H1 (cell line): ENCODE data around the gene SPDYE3. TPM values are rescaled to one million over a fixed set of nuclear protein-coding genes. Genes with fewer than 3 reads are reported as not detected.
"Not testable (repeated sequence)": the region's sequence is repeated elsewhere in the genome, so short reads cannot be mapped to it uniquely, and the experiment has no call there.

ENCODE experiments used
- CTCF ChIA-PET: fragments of 300-600 bp; sonication (Branson Sonifier 250); formaldehyde crosslinking; loops from one replicate; lab custom pipeline; 2021; ENCODE audit not compliant: partially characterized antibody; lab: Charles Lee
- POLR2A ChIA-PET: fragments of 300-600 bp; sonication (Branson Sonifier 250); formaldehyde crosslinking; loops from one replicate; lab custom pipeline; 2021; ENCODE audit warnings: inconsistent platforms; ENCODE audit not compliant: partially characterized antibody; lab: Charles Lee
- DNase-seq, 2 experiments: peaks; one replicate each; pipeline versions ENCODE4 v3.0.0 to v3.0.0-alpha.2; 2010 to 2022; ENCODE audit warnings: low spot score in 2 of 2, low read depth in 1 of 2, mixed read lengths in 1 of 2
- FAIRE-seq: peaks from 2 replicates; lab custom pipeline; 2011; peaks lifted over from hg19 to GRCh38; lab: Jason Lieb, UNC
- H2AFZ ChIP-seq: 2 replicates; pipeline ENCODE4 v1.8.1; 2012; ENCODE audit warnings: low read length, inconsistent platforms
- H2AK5ac ChIP-seq: 2 replicates; pipeline ENCODE4 v1.6.1; 2013; ENCODE audit warnings: low read depth, low read length
- H2BK120ac ChIP-seq: replicated peaks from 2 replicates; pipeline ENCODE3; 2013; ENCODE audit warnings: low read depth, low read length, inconsistent platforms
- H2BK12ac ChIP-seq: 2 replicates; pipeline ENCODE4 v1.6.1; 2013; ENCODE audit warnings: low read depth, low read length
- H2BK15ac ChIP-seq: 2 replicates; pipeline ENCODE4 v1.6.1; 2013; ENCODE audit warnings: low read length
- H2BK20ac ChIP-seq: 2 replicates; pipeline ENCODE4 v1.6.1; 2013; ENCODE audit warnings: low read length
- H2BK5ac ChIP-seq: 2 replicates; pipeline ENCODE4 v1.6.1; 2013; ENCODE audit warnings: low read depth, low read length
- H3K14ac ChIP-seq: 2 replicates; pipeline ENCODE4 v1.6.1; 2013; ENCODE audit warnings: inconsistent platforms; ENCODE audit not compliant: insufficient read length
- H3K18ac ChIP-seq: 2 replicates; pipeline ENCODE4 v1.6.1; 2013; ENCODE audit warnings: low read length; ENCODE audit errors: extremely low read depth
- H3K23ac ChIP-seq: 2 replicates; pipeline ENCODE4 v1.6.1; 2013; ENCODE audit warnings: inconsistent platforms; ENCODE audit not compliant: insufficient read length
- H3K23me2 ChIP-seq: 2 replicates; pipeline ENCODE4 v1.6.1; 2013; ENCODE audit warnings: low read depth, low read length
- H3K27ac ChIP-seq: 2 replicates; pipeline ENCODE4 v1.6.1; 2011; ENCODE audit warnings: low read depth, low read length, inconsistent platforms
- H3K27me3 ChIP-seq, 4 experiments: replicated peaks in 1 of 4; 1 replicate in 1 of 4; 2 replicates in 3 of 4; pipeline versions ENCODE4 v1.6.1 to v1.8.1; 2011 to 2013; ENCODE audit warnings: low read length in 3 of 4, mild to moderate bottlenecking in 3 of 4, inconsistent platforms in 2 of 4, mixed read lengths in 2 of 4, moderate library complexity in 1 of 4; ENCODE audit not compliant: control insufficient read depth in 3 of 4, insufficient read depth in 3 of 4; ENCODE audit errors: extremely low read depth in 1 of 4
- H3K36me3 ChIP-seq, 4 experiments: 2 replicates each; pipeline versions ENCODE4 v1.6.1 to v1.8.1; 2011 to 2013; ENCODE audit warnings: mild to moderate bottlenecking in 4 of 4, low read length in 3 of 4, moderate library complexity in 2 of 4, control low read depth in 1 of 4, inconsistent platforms in 1 of 4; ENCODE audit not compliant: insufficient read depth in 4 of 4, control insufficient read depth in 2 of 4
- H3K4ac ChIP-seq: replicated peaks from 2 replicates; pipeline ENCODE3; 2013; ENCODE audit warnings: low read length, low read depth, mixed read lengths, inconsistent platforms; ENCODE audit not compliant: insufficient read length
- H3K4me1 ChIP-seq, 4 experiments: replicated peaks in 1 of 4; 1 replicate in 1 of 4; 2 replicates in 3 of 4; pipeline versions ENCODE4 v1.6.1 to v1.8.1; 2011 to 2013; ENCODE audit warnings: low read length in 3 of 4, inconsistent platforms in 2 of 4, mixed read lengths in 1 of 4; ENCODE audit not compliant: insufficient read depth in 4 of 4, control insufficient read depth in 3 of 4
- H3K4me2 ChIP-seq, 2 experiments: 2 replicates each; pipeline versions ENCODE4 v1.6.1 to v1.8.1; 2011 to 2013; ENCODE audit warnings: low read depth in 2 of 2, low read length in 2 of 2, control low read depth in 1 of 2, inconsistent platforms in 1 of 2, mild to moderate bottlenecking in 1 of 2; ENCODE audit not compliant: insufficient read depth in 1 of 2
- H3K4me3 ChIP-seq, 4 experiments: fragments of 200-600, 300-600 bp in 1 of 4; sonication (generic), shearing (Covaris generic), sonication (Bioruptor Twin) in 1 of 4; 2 replicates each; pipeline versions ENCODE4 v1.5.1 to v1.8.1; 2011 to 2016; ENCODE audit warnings: low read length in 4 of 4, low read depth in 3 of 4, control low read depth in 2 of 4, inconsistent platforms in 2 of 4, mild to moderate bottlenecking in 2 of 4, mixed read lengths in 1 of 4, moderate library complexity in 1 of 4; ENCODE audit not compliant: insufficient read depth in 2 of 4; ENCODE audit errors: extremely low read depth in 1 of 4
- H3K56ac ChIP-seq: replicated peaks from 2 replicates; pipeline ENCODE3; 2013; ENCODE audit warnings: low read depth, mild to moderate bottlenecking, mixed read lengths, low read length, inconsistent platforms; ENCODE audit not compliant: insufficient read length
- H3K79me1 ChIP-seq: 2 replicates; pipeline ENCODE4 v1.6.1; 2013; ENCODE audit warnings: low read depth, low read length, control low read depth
- H3K79me2 ChIP-seq, 2 experiments: 2 replicates each; pipeline versions ENCODE4 v1.6.1 to v1.8.1; 2012 to 2013; ENCODE audit warnings: low read length in 2 of 2, mild to moderate bottlenecking in 2 of 2, inconsistent platforms in 1 of 2; ENCODE audit not compliant: insufficient read depth in 2 of 2, control insufficient read depth in 1 of 2
- H3K9ac ChIP-seq, 4 experiments: replicated peaks in 1 of 4; 1 replicate in 1 of 4; 2 replicates in 3 of 4; pipeline versions ENCODE4 v1.6.1 to v1.8.1; 2011 to 2013; ENCODE audit warnings: low read depth in 3 of 4, low read length in 3 of 4, control low read depth in 2 of 4, mild to moderate bottlenecking in 2 of 4, moderate library complexity in 2 of 4, inconsistent platforms in 1 of 4; ENCODE audit errors: extremely low read depth in 1 of 4
- H3K9me3 ChIP-seq, 2 experiments: 2 replicates each; pipeline versions ENCODE4 v1.6.1 to v1.8.1; 2012 to 2013; ENCODE audit warnings: mild to moderate bottlenecking in 2 of 2, moderate library complexity in 2 of 2, control low read depth in 1 of 2, inconsistent platforms in 1 of 2, low read depth in 1 of 2, low read length in 1 of 2, mixed read lengths in 1 of 2; ENCODE audit not compliant: insufficient read depth in 2 of 2
- H4K20me1 ChIP-seq, 2 experiments: replicated peaks in 1 of 2; 2 replicates each; pipeline versions ENCODE3 to v1.8.1; 2011 to 2013; ENCODE audit warnings: inconsistent platforms in 2 of 2, low read length in 2 of 2, mild to moderate bottlenecking in 1 of 2; ENCODE audit not compliant: insufficient read depth in 2 of 2, control insufficient read depth in 1 of 2
- H4K5ac ChIP-seq: 2 replicates; pipeline ENCODE4 v1.6.1; 2013; ENCODE audit warnings: low read length, low read depth, mixed read lengths, inconsistent platforms; ENCODE audit not compliant: insufficient read length
- H4K8ac ChIP-seq: 2 replicates; pipeline ENCODE4 v1.8.0; 2013; ENCODE audit warnings: mild to moderate bottlenecking, moderate library complexity, low read length, inconsistent platforms; ENCODE audit not compliant: insufficient read depth; ENCODE audit errors: extremely low read depth
- H4K91ac ChIP-seq: replicated peaks from 2 replicates; pipeline ENCODE3; 2013; ENCODE audit warnings: low read length, mixed read lengths, inconsistent platforms; ENCODE audit not compliant: insufficient read length
- WGBS, 2 experiments: shearing (Covaris generic) in 1 of 2; methylation state at CpG; one replicate each; pipeline versions ENCODE4 v1.1.6 to v1.1.7; 2013 to 2015; ENCODE audit warnings: low lambda C conversion rate in 2 of 2, mixed read lengths in 2 of 2, inconsistent platforms in 1 of 2, low coverage in 1 of 2, missing lambda C conversion rate in 1 of 2; ENCODE audit not compliant: insufficient replicate concordance in 2 of 2, insufficient coverage in 1 of 2, insufficient read length in 1 of 2; ENCODE audit errors: extremely low coverage in 1 of 2, missing lambda C conversion rate in 1 of 2; 5-methylcytosine and 5-hydroxymethylcytosine counted together
- polyA plus RNA-seq, 7 experiments: library from polyadenylated mRNA; depleted of rRNA in 3 of 7; stranded (reverse) in 5 of 7; unstranded in 2 of 7; fragments of >200 nt in 5 of 7; fragments of 200-250 nt in 2 of 7; gene quantifications; 1 replicate in 5 of 7; 2 replicates in 1 of 7; 4 replicates in 1 of 7; pipeline versions ENCODE4 v1.2.1 to v1.2.3, GENCODE V29; 2011 to 2013; ENCODE audit warnings: missing spikeins in 2 of 7, mixed read lengths in 2 of 7
- total RNA-seq: library from RNA; stranded (reverse); fragmentation: NEBNext Ultra II Directional; extraction: Animal tissue kit (Norgen Biotek cat#: 25700); gene quantifications from 2 replicates; pipeline ENCODE4 v1.2.1, GENCODE V29; 2021

The SPDYE3 gene
- total and polyA plus RNA-seq, 2 of the 8 experiments (the other 6 are each of a cell fraction or from before 2014, with no cell fraction given), result not detected

GRCh38 chr7:100304526-100304925 lies 3.0 kb upstream of the SPDYE3 start:
- POLR2A ChIA-PET, result not testable (repeated sequence)

DNA sequence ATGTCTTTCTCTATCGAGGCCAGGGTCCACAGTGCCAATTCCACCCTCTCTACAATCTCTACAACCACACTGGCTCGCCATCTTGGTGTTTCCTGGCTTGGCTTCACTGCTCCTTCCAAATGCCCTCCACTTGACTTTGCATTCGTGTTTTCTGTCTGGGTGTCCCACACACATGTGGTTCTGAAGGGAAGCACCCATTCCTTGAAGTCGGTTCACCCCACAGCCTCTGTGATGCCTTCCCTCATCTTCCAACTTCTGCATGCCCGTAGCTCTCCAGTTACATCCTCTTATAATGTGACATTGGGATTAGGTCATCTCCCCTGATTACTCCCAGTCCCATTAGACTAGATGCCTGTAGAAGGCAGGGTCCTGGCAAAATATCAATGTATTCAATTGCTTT lies 10.8 kb downstream of the SPDYE3 start:
- H2AFZ ChIP-seq, H3K4me1 ChIP-seq, H3K27me3 ChIP-seq, CTCF ChIA-PET, H3K27ac ChIP-seq, H2BK12ac ChIP-seq, H3K36me3 ChIP-seq, H2BK120ac ChIP-seq, H4K8ac ChIP-seq, H3K56ac ChIP-seq, POLR2A ChIA-PET, H2AK5ac ChIP-seq, H3K4me3 ChIP-seq, DNase-seq, H3K9me3 ChIP-seq, H3K79me2 ChIP-seq, H3K4ac ChIP-seq, FAIRE-seq, H3K9ac ChIP-seq, H3K4me2 ChIP-seq, H3K23ac ChIP-seq, H3K79me1 ChIP-seq, H3K23me2 ChIP-seq, H2BK15ac ChIP-seq, H2BK5ac ChIP-seq, H4K5ac ChIP-seq, H2BK20ac ChIP-seq, H4K20me1 ChIP-seq, H3K14ac ChIP-seq, H3K18ac ChIP-seq, H4K91ac ChIP-seq: not testable (repeated sequence)
- WGBS, 2 experiments, result 85% methylated on average over 4 of the region's 5 CpGs; no CpG with 5 or more reads in 1 of the 2 experiments

More at GRCh38 chr7:100304526-100304925, 3.0 kb upstream of the SPDYE3 start:
- H3K23ac ChIP-seq, H2BK20ac ChIP-seq, H4K91ac ChIP-seq, H3K79me2 ChIP-seq, H3K79me1 ChIP-seq, H2BK12ac ChIP-seq, FAIRE-seq, H3K4ac ChIP-seq, H3K56ac ChIP-seq, CTCF ChIA-PET, H3K23me2 ChIP-seq, H3K36me3 ChIP-seq, H3K4me3 ChIP-seq, H3K4me1 ChIP-seq, H4K20me1 ChIP-seq, H3K4me2 ChIP-seq, H3K18ac ChIP-seq, H3K27ac ChIP-seq, H2BK120ac ChIP-seq, H2BK5ac ChIP-seq, H3K14ac ChIP-seq, H2AK5ac ChIP-seq, H2BK15ac ChIP-seq, H3K27me3 ChIP-seq, H3K9me3 ChIP-seq, H2AFZ ChIP-seq, DNase-seq, H4K8ac ChIP-seq, H3K9ac ChIP-seq, H4K5ac ChIP-seq: not testable (repeated sequence)
- WGBS, 2 experiments, result 89% methylated on average over 11 of the region's 12 CpGs; no CpG with 5 or more reads in 1 of the 2 experiments
